Skeletal muscle tissue (tissue), 4 donors: ENCODE results near the gene OR3A3. TPM values are rescaled to one million over a fixed set of nuclear protein-coding genes. Genes with fewer than 3 reads are reported as not detected.
"Not testable (repeated sequence)": the region's sequence is repeated elsewhere in the genome, so short reads cannot be mapped to it uniquely, and the experiment has no call there.

Experiments used
- H3K27ac ChIP-seq: one replicate; pipeline ENCODE4 v1.7.0; 2013; ENCODE audit warnings: mild to moderate bottlenecking, low read depth, low read length, inconsistent platforms
- H3K27me3 ChIP-seq, 3 donors: one replicate each; pipeline ENCODE4 v1.7.0; 2013; ENCODE audit warnings: low read length in 3 of 3; ENCODE audit not compliant: control insufficient read depth in 3 of 3, insufficient read depth in 3 of 3
- H3K36me3 ChIP-seq, 3 donors: one replicate each; pipeline ENCODE4 v1.7.0; 2013; ENCODE audit warnings: low read length in 3 of 3; ENCODE audit not compliant: control insufficient read depth in 3 of 3, insufficient read depth in 3 of 3
- H3K4me1 ChIP-seq, 3 donors: one replicate each; pipeline ENCODE4 v1.7.0; 2013; ENCODE audit warnings: low read length in 3 of 3, mild to moderate bottlenecking in 3 of 3; ENCODE audit not compliant: control insufficient read depth in 3 of 3, insufficient read depth in 3 of 3
- H3K4me3 ChIP-seq, 3 donors: one replicate each; pipeline ENCODE4 v1.7.0; 2013; ENCODE audit warnings: low read length in 3 of 3
- H3K9ac ChIP-seq, 3 donors: one replicate each; pipeline ENCODE4 v1.7.0; 2013; ENCODE audit warnings: low read length in 3 of 3, mild to moderate bottlenecking in 3 of 3, moderate library complexity in 2 of 3, low read depth in 1 of 3
- H3K9me3 ChIP-seq, 3 donors: one replicate each; pipeline ENCODE4 v1.7.0; 2013; ENCODE audit warnings: low read length in 3 of 3; ENCODE audit not compliant: control insufficient read depth in 3 of 3
- total RNA-seq: library from RNA; depleted of rRNA; stranded (reverse); fragments of >200 nt; gene quantifications from one replicate; pipeline ENCODE4 v1.2.3, GENCODE V29; 2014
- donor health status: Osteomylitis.

OR3A3 gene
- total RNA-seq, 1 donor from 2014 or later: not detected

DNA sequence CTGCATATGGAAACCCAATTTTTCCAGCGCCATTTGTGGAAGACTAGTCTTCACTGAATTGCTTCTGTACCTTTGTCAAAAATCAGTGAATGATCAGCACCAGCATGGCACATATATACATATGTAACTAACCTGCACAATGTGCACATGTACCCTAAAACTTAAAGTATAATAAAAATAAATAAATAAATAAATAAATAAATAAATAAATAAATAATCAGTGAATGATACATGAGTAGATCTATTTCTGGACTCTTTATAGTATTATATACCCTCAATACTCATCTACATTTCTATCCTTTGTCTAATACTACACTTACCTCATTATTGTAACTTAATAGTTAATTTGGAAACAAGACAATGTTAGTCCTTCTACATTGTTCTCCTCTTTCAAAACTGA lies 7.3 kb upstream of the OR3A3 start:
- not testable (repeated sequence) for H3K4me1 ChIP-seq, H3K27ac ChIP-seq, H3K27me3 ChIP-seq, H3K36me3 ChIP-seq, H3K4me3 ChIP-seq, H3K9me3 ChIP-seq, H3K9ac ChIP-seq

GRCh38 chr17:3412216-3412615 lies 1.0 kb downstream of the OR3A3 start:
- not testable (repeated sequence) for H3K9me3 ChIP-seq, H3K27me3 ChIP-seq, H3K27ac ChIP-seq, H3K4me3 ChIP-seq, H3K9ac ChIP-seq, H3K36me3 ChIP-seq, H3K4me1 ChIP-seq

GRCh38 chr17:3415610-3416009 lies 4.4 kb downstream of the OR3A3 start:
- H3K27me3 ChIP-seq: no peaks in the 10 kb centered on the region
- no peaks in the 10 kb centered on the region for H3K9me3 ChIP-seq
- H3K27ac ChIP-seq: no peak overlapping the region
- no peaks in the 10 kb centered on the region for H3K4me1 ChIP-seq
- no peaks in the 10 kb centered on the region for H3K36me3 ChIP-seq
- no peak overlapping the region for H3K9ac ChIP-seq
- H3K4me3 ChIP-seq: no peak overlapping the region

DNA sequence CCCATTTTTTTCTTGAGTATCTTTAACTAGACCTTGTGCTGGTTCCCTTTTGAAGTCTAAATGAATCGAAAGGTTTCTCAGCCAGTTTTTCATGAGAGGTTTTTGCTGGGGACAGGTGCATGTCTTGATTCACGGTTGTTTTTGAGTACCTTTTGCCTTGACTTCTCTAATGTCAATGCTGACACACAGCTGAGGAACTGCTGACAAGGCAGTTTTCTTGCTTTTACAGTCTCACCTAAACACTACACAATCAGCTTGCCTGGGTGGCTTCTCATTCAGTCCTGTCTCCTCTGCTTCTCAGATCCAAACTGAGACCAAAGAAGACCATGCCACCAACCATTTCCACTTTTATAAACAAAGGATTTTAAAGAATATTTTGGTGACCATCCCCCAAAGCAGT lies 7.1 kb downstream of the OR3A3 start:
- H3K9ac ChIP-seq: no peak overlapping the region
- H3K36me3 ChIP-seq: no peaks in the 10 kb centered on the region
- no peak overlapping the region for H3K27ac ChIP-seq
- H3K4me3 ChIP-seq: no peak overlapping the region
- no peaks in the 10 kb centered on the region for H3K9me3 ChIP-seq
- no peaks in the 10 kb centered on the region for H3K27me3 ChIP-seq
- no peaks in the 10 kb centered on the region for H3K4me1 ChIP-seq

- H3K36me3 ChIP-seq, H3K27me3 ChIP-seq, H3K27ac ChIP-seq, H3K9ac ChIP-seq, H3K4me1 ChIP-seq, H3K9me3 ChIP-seq, H3K4me3 ChIP-seq: not testable (repeated sequence)
Measured at GRCh38 chr17:3433215-3433614, 22.0 kb downstream of the OR3A3 start.

- Histone ChIP-seq H3K9me3 (peaks cover 0 to 2% (median 0%) of the 10 kb centered on the region in 3 donors), H3K4me3 (no peak within 1 kb of the TSS), H3K9ac (no peak within 1 kb of the TSS), H3K27ac (no peak within 1 kb of the TSS), H3K27me3 (no peaks in the 10 kb centered on the region), H3K4me1 (no peaks in the 10 kb centered on the region), H3K36me3 (no peaks in the 10 kb centered on the region)
Measured at GRCh38 chr17:3433741-3434140, 22.6 kb downstream of the OR3A3 start, which contains the start of gene OR1E2. TSS of gene OR1E2 (minus strand) at chr17:3433841. CDS start at chr17:3433841, 0 bp downstream.

DNA sequence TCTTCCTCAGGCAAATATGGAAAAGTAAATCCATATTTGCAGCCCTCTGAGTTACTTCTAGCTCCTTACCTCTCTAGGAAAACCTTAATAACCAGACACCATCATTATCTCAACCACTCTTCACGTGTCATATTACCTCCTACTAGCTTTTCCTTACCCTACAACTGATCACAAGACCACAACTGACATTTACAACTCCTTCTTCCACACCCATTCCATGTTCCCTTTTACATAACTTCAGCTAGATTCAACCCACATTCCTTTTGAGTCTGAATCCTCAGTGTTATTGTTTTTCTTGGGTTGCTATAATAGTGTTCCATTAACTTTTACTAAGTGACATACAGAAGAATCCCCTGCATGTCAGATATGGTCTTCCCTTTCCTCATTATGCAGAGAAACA lies 27.2 kb downstream of the OR3A3 start:
- Histone ChIP-seq H3K4me1 (no peaks in the 10 kb centered on the region), H3K36me3 (no peaks in the 10 kb centered on the region), H3K9me3 (no peaks in the 10 kb centered on the region), H3K27me3 (no peaks in the 10 kb centered on the region), H3K27ac (no peak overlapping the region), H3K4me3 (no peak overlapping the region), H3K9ac (no peak overlapping the region)

GRCh38 chr17:3440451-3440850 lies 29.3 kb downstream of the OR3A3 start:
- Histone ChIP-seq H3K9me3 (no peaks in the 10 kb centered on the region), H3K27me3 (no peaks in the 10 kb centered on the region), H3K4me1 (no peaks in the 10 kb centered on the region), H3K9ac (no peak overlapping the region), H3K36me3 (no peaks in the 10 kb centered on the region), H3K4me3 (no peak overlapping the region), H3K27ac (no peak overlapping the region)

DNA sequence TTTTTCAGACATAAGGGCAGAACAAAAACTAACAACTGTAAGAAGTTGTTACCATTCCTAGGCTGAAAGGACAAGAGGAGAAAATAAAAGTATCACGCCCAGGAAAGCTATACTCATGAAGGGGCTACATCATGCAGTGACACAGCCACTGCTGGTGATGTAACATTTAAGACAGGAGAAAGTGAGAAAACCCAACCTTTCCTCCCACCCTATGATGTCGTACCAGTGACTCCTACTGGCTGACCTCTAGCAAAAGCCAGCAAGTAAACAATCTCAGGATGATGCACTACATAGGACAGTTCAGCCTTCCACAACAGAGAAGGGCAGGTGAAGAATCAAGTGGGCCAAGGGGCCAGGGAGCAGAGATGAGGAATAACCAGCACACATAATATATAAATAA lies 36.5 kb downstream of the OR3A3 start:
- no peaks in the 10 kb centered on the region for H3K36me3 ChIP-seq
- H3K9ac ChIP-seq: no peak overlapping the region
- no peaks in the 10 kb centered on the region for H3K27me3 ChIP-seq
- H3K9me3 ChIP-seq: no peaks in the 10 kb centered on the region
- no peak overlapping the region for H3K4me3 ChIP-seq
- H3K27ac ChIP-seq: no peak overlapping the region
- H3K4me1 ChIP-seq: no peaks in the 10 kb centered on the region

DNA sequence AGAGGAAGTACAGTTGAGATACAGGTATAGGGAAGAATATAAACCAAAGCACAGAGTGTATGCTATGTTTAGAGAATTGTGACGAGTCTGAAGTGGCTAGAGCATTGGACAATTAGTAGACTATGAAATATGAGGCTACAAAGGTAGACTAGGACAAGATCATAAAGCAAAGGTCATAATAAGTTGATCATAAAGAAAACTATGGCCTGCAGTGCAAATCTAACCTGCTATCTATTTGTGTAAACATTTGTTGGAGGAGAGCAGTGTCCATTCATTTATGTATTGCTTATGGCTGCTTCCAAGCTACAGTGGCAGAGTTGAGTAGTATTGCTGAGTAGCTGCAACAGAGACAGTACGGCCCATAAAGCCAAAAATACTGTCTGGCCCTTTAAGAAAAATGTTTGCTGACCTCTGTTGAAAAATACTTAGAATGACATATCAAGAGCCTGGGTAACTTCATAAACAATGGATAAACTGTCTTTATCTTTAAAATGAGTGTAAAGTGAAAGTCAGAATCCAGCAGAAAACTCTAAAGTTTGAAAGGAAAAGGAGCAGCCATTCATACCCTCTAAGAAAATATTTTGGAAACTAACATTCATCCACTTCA lies 37.0 kb downstream of the OR3A3 start:
- Histone ChIP-seq H3K4me3 (no peak overlapping the region), H3K27me3 (no peaks in the 10 kb centered on the region), H3K9ac (no peak overlapping the region), H3K9me3 (no peaks in the 10 kb centered on the region), H3K36me3 (no peaks in the 10 kb centered on the region), H3K27ac (no peak overlapping the region), H3K4me1 (no peaks in the 10 kb centered on the region)

- H3K4me1 ChIP-seq, H3K9me3 ChIP-seq, H3K9ac ChIP-seq, H3K27ac ChIP-seq, H3K4me3 ChIP-seq, H3K36me3 ChIP-seq, H3K27me3 ChIP-seq: not testable (repeated sequence)
Measured at GRCh38 chr17:3466355-3466754, 55.2 kb downstream of the OR3A3 start.
